ENCODE results near the gene EGFR. TPM values are rescaled to one million over a fixed set of nuclear protein-coding genes. Genes with fewer than 3 reads are reported as not detected.

Gene EGFR
- total RNA-seq, 1 donor from 2014 or later = 5.0 TPM

GRCh38 chr7:55046582-55047342 is 27.9 kb downstream of the EGFR start:
- Mint-ChIP-seq H3K4me1 (ENCODE audit: unreplicated experiment) (no peaks in the 10 kb centered on the region), H3K4me3 (ENCODE audit: unreplicated experiment) (no peak overlapping the region), H3K36me3 (ENCODE audit: low read depth, unreplicated experiment) (no peaks in the 10 kb centered on the region), H3K27me3 (ENCODE audit: unreplicated experiment) (no peaks in the 10 kb centered on the region), H3K27ac (ENCODE audit: unreplicated experiment) (no peak overlapping the region), H3K9me3 (ENCODE audit: unreplicated experiment) (no peaks in the 10 kb centered on the region)
- DNase-seq (ENCODE audit: low spot score) = no peak
- no peak for TF ChIP-seq CTCF (IDR thresholded peaks at IDR 0.05; ENCODE audit: unreplicated experiment)

- Mint-ChIP-seq H3K36me3 (ENCODE audit: low read depth, unreplicated experiment) (no peaks in the 10 kb centered on the region), H3K4me3 (ENCODE audit: unreplicated experiment) (no peak overlapping the region), H3K27me3 (ENCODE audit: unreplicated experiment) (no peaks in the 10 kb centered on the region), H3K9me3 (ENCODE audit: unreplicated experiment) (no peaks in the 10 kb centered on the region), H3K27ac (ENCODE audit: unreplicated experiment) (no peak overlapping the region), H3K4me1 (ENCODE audit: unreplicated experiment) (no peaks in the 10 kb centered on the region)
- DNase-seq (ENCODE audit: low spot score) = no peak
- TF ChIP-seq CTCF (IDR thresholded peaks at IDR 0.05; ENCODE audit: unreplicated experiment) = no peak
These were observed 29.5 kb downstream of the EGFR start for GRCh38 chr7:55048221-55048859.

- H3K36me3 Mint-ChIP-seq (ENCODE audit: low read depth, unreplicated experiment) = peaks cover 2% of the 10 kb centered on the region
- no peak for DNase-seq (ENCODE audit: low spot score)
- H3K27ac Mint-ChIP-seq (ENCODE audit: unreplicated experiment) = no peak overlapping the region
- H3K4me3 Mint-ChIP-seq (ENCODE audit: unreplicated experiment) = no peak overlapping the region
- H3K9me3 Mint-ChIP-seq (ENCODE audit: unreplicated experiment) = no peaks in the 10 kb centered on the region
- TF ChIP-seq CTCF (IDR thresholded peaks at IDR 0.05; ENCODE audit: unreplicated experiment) = no peak
- no peaks in the 10 kb centered on the region for H3K27me3 Mint-ChIP-seq (ENCODE audit: unreplicated experiment)
- H3K4me1 Mint-ChIP-seq (ENCODE audit: unreplicated experiment) = no peaks in the 10 kb centered on the region
These were observed 31.5 kb downstream of the EGFR start for GRCh38 chr7:55050281-55050680.

- no peaks in the 10 kb centered on the region for H3K4me1 Mint-ChIP-seq (ENCODE audit: unreplicated experiment)
These were observed 33.3 kb downstream of the EGFR start for GRCh38 chr7:55052081-55052480.

More at GRCh38 chr7:55052081-55052480, 33.3 kb downstream of the EGFR start:
- H3K9me3 Mint-ChIP-seq (ENCODE audit: unreplicated experiment) = no peaks in the 10 kb centered on the region
- H3K27ac Mint-ChIP-seq (ENCODE audit: unreplicated experiment) = no peak overlapping the region
- TF ChIP-seq CTCF (IDR thresholded peaks at IDR 0.05; ENCODE audit: unreplicated experiment) = no peak
- no peaks in the 10 kb centered on the region for H3K27me3 Mint-ChIP-seq (ENCODE audit: unreplicated experiment)
- DNase-seq (ENCODE audit: low spot score) = no peak
- no peak overlapping the region for H3K4me3 Mint-ChIP-seq (ENCODE audit: unreplicated experiment)
- H3K36me3 Mint-ChIP-seq (ENCODE audit: low read depth, unreplicated experiment) = peaks cover 6% of the 10 kb centered on the region
